ENCODE results near the gene SPRR1A.

SPRR1A gene

GRCh38 chr1:153030895-153031294, 47.0 kb downstream of the SPRR1A start, which contains the start of gene SPRR1B:
Gene SPRR1B, plus strand, starts transcription at chr1:153031203. Its CDS starts 1,143 bp downstream, at chr1:153032346.
- peaks cover 4% of the 10 kb centered on the region in 2 donors for H3K9me3 Mint-ChIP-seq

DNA sequence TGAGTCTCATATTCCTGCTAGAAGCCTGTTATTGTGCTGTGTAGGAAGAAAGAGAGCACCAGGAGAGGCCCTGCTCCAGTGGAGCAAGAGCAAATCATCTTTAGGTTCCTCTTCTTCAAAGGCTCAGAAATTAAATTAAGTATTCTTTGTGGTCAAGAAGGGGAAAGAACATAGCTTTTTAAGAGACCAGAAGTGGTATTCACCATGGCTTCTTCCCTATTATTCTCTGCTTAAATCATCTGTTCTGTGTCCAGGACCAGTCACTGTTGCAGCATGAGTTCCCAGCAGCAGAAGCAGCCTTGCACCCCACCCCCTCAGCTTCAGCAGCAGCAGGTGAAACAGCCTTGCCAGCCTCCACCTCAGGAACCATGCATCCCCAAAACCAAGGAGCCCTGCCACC, 48.2 kb downstream of the SPRR1A start:
- peaks cover 14% of the 10 kb centered on the region in 2 donors for H3K4me1 Mint-ChIP-seq
- H3K27me3 Mint-ChIP-seq, result peaks cover 63 to 65% of the 10 kb centered on the region in 2 donors
- peak; percentile 88 to 89 for ATAC-seq (replicated peaks)
- peaks cover 4 to 7% of the 10 kb centered on the region in 2 donors for H3K9me3 Mint-ChIP-seq
- no peak overlapping the region for H3K4me3 Mint-ChIP-seq
- no peak for DNase-seq
- H3K27ac Mint-ChIP-seq, result no peak overlapping the region
- H3K36me3 Mint-ChIP-seq, result peaks cover 0 to 2% of the 10 kb centered on the region in 2 donors

More at GRCh38 chr1:153030895-153031294, 47.0 kb downstream of the SPRR1A start, which contains the start of gene SPRR1B:
- H3K27me3 Mint-ChIP-seq, result peaks cover 61 to 62% of the 10 kb centered on the region in 2 donors
- H3K27ac Mint-ChIP-seq, result no peak within 1 kb of the TSS
- ATAC-seq (replicated peaks), result no peak
- H3K36me3 Mint-ChIP-seq, result peaks cover 0 to 2% of the 10 kb centered on the region in 2 donors
- no peak for DNase-seq
- peaks cover 14% of the 10 kb centered on the region in 2 donors for H3K4me1 Mint-ChIP-seq
- H3K4me3 Mint-ChIP-seq, result no peak within 1 kb of the TSS

DNA sequence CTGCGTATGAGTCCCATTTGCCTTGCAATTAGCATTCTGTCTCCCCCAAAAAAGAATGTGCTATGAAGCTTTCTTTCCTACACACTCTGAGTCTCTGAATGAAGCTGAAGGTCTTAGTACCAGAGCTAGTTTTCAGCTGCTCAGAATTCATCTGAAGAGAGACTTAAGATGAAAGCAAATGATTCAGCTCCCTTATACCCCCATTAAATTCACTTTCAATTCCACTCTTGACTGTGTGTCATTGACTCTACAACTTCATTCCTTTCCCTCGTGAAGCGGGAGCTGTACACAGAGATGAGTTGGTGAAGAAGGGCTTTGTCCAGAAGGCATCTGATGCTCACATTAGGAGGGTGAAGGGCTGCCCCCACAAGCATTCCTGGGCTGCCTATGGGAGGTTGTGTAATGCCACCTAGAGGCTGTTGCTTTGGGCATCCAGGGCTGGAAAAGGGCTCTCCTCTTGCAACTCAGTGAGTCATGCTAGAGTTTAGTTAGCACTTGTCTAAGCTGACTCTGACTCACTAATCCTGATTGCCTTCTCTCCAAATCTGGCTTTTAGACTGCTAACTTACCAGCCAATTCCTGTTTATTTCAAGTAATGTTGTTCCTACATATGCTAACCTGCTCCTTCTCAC, 48.9 kb downstream of the SPRR1A start:
- Mint-ChIP-seq H3K27me3 (peaks cover 66 to 67% of the 10 kb centered on the region in 2 donors), H3K4me1 (peaks cover 14% of the 10 kb centered on the region in 2 donors)
- peak; percentile 42 to 56 for ATAC-seq (replicated peaks)

GRCh38 chr1:153035211-153035610, 51.3 kb downstream of the SPRR1A start:
- Mint-ChIP-seq H3K27ac (no peak overlapping the region), H3K4me1 (peaks cover 14% of the 10 kb centered on the region in 2 donors), H3K4me3 (no peak overlapping the region), H3K9me3 (peaks cover 3 to 4% of the 10 kb centered on the region in 2 donors), H3K36me3 (no peaks in the 10 kb centered on the region), H3K27me3 (peaks cover 55 to 59% of the 10 kb centered on the region in 2 donors)
- DNase-seq (no peak), ATAC-seq (replicated peaks) (no peak)

More for the DNA sequence above, 48.9 kb downstream of the SPRR1A start:
- H3K9me3 Mint-ChIP-seq, result peaks cover 4 to 7% of the 10 kb centered on the region in 2 donors
- H3K36me3 Mint-ChIP-seq, result peaks cover 0 to 2% of the 10 kb centered on the region in 2 donors
- DNase-seq, result no peak
- H3K4me3 Mint-ChIP-seq, result no peak overlapping the region
- H3K27ac Mint-ChIP-seq, result no peak overlapping the region
